ENCODE data around the gene RMP24.

DNA sequence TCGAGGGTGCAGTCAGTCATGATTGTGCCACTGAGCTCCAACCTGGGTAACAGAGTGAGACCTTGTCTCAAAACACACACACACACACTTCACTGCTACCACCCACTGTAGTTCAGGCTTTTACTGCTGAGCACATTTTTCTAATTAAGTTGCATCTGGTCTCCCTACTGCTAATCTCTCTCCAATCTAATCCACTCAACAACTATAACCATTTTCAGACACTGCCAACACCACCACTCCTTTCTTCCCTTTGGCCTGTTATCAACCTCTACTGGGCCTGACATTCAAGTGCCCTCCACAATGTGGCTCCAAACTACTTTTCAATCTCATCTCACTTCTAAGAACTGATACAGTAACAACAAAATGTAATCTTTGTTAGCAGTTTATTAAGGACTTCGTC, 44.8 kb downstream of the RMP24 start:
- TF ChIP-seq POLR2AphosphoS5 (IDR thresholded peaks at IDR 0.05; ENCODE audit: low read depth) = no peak
- TF ChIP-seq, protein P1, sequence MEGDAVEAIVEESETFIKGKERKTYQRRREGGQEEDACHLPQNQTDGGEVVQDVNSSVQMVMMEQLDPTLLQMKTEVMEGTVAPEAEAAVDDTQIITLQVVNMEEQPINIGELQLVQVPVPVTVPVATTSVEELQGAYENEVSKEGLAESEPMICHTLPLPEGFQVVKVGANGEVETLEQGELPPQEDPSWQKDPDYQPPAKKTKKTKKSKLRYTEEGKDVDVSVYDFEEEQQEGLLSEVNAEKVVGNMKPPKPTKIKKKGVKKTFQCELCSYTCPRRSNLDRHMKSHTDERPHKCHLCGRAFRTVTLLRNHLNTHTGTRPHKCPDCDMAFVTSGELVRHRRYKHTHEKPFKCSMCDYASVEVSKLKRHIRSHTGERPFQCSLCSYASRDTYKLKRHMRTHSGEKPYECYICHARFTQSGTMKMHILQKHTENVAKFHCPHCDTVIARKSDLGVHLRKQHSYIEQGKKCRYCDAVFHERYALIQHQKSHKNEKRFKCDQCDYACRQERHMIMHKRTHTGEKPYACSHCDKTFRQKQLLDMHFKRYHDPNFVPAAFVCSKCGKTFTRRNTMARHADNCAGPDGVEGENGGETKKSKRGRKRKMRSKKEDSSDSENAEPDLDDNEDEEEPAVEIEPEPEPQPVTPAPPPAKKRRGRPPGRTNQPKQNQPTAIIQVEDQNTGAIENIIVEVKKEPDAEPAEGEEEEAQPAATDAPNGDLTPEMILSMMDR (IDR thresholded peaks at IDR 0.05; ENCODE audit: insufficient read depth, low read length) = no peak
- TF ChIP-seq, protein P2, sequence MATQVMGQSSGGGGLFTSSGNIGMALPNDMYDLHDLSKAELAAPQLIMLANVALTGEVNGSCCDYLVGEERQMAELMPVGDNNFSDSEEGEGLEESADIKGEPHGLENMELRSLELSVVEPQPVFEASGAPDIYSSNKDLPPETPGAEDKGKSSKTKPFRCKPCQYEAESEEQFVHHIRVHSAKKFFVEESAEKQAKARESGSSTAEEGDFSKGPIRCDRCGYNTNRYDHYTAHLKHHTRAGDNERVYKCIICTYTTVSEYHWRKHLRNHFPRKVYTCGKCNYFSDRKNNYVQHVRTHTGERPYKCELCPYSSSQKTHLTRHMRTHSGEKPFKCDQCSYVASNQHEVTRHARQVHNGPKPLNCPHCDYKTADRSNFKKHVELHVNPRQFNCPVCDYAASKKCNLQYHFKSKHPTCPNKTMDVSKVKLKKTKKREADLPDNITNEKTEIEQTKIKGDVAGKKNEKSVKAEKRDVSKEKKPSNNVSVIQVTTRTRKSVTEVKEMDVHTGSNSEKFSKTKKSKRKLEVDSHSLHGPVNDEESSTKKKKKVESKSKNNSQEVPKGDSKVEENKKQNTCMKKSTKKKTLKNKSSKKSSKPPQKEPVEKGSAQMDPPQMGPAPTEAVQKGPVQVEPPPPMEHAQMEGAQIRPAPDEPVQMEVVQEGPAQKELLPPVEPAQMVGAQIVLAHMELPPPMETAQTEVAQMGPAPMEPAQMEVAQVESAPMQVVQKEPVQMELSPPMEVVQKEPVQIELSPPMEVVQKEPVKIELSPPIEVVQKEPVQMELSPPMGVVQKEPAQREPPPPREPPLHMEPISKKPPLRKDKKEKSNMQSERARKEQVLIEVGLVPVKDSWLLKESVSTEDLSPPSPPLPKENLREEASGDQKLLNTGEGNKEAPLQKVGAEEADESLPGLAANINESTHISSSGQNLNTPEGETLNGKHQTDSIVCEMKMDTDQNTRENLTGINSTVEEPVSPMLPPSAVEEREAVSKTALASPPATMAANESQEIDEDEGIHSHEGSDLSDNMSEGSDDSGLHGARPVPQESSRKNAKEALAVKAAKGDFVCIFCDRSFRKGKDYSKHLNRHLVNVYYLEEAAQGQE (IDR thresholded peaks at IDR 0.05; ENCODE audit: insufficient replicate concordance, low read depth) = no peak
